GM18507 (cell line): ENCODE results near the gene DPH6.
"Not testable (repeated sequence)": the region's sequence is repeated elsewhere in the genome, so short reads cannot be mapped to it uniquely, and the experiment has no call there.

Experiments
- DNase-seq: peaks from one replicate; pipeline ENCODE4 v3.0.0; 2011; ENCODE audit warnings: low read depth; ENCODE audit not compliant: insufficient read length; ENCODE audit errors: extremely low spot score
- FAIRE-seq: peaks from 2 replicates; lab custom pipeline; 2011; peaks lifted over from hg19 to GRCh38; lab: Jason Lieb, UNC

DPH6 gene

GRCh38 chr15:35379972-35380371, 166.0 kb downstream of the DPH6 start:
- FAIRE-seq (no peak), DNase-seq (no peak)

- FAIRE-seq, DNase-seq: not testable (repeated sequence)
Measured at GRCh38 chr15:35378454-35378853, 167.5 kb downstream of the DPH6 start.

- FAIRE-seq (no peak), DNase-seq (no peak)
Measured at GRCh38 chr15:35376707-35377106, 169.3 kb downstream of the DPH6 start.

- no peak for FAIRE-seq
- no peak for DNase-seq
Measured at GRCh38 chr15:35374661-35375060, 171.3 kb downstream of the DPH6 start.

GRCh38 chr15:35362195-35362829, 183.7 kb downstream of the DPH6 start:
- no peak for FAIRE-seq
- DNase-seq: no peak

GRCh38 chr15:35358824-35359223, 187.1 kb downstream of the DPH6 start:
- FAIRE-seq: no peak

GRCh38 chr15:35351059-35351458, 194.9 kb downstream of the DPH6 start:
- FAIRE-seq (no peak), DNase-seq (no peak)

More at GRCh38 chr15:35358824-35359223, 187.1 kb downstream of the DPH6 start:
- no peak for DNase-seq

- DNase-seq (no peak), FAIRE-seq (no peak)
Measured at GRCh38 chr15:35349916-35350315, 196.0 kb downstream of the DPH6 start.

- FAIRE-seq (no peak), DNase-seq (no peak)
Measured at GRCh38 chr15:35330916-35331315, 215.0 kb downstream of the DPH6 start.

GRCh38 chr15:35330048-35330695, 215.8 kb downstream of the DPH6 start:
- FAIRE-seq (no peak), DNase-seq (no peak)

- FAIRE-seq: no peak
- DNase-seq: no peak
Measured at GRCh38 chr15:35329521-35329961, 216.4 kb downstream of the DPH6 start.

- not testable (repeated sequence) for FAIRE-seq, DNase-seq
Measured at GRCh38 chr15:35328836-35329235, 217.1 kb downstream of the DPH6 start.

- DNase-seq (no peak), FAIRE-seq (no peak)
Measured at GRCh38 chr15:35327789-35328188, 218.2 kb downstream of the DPH6 start.

GRCh38 chr15:35325374-35325941, 220.5 kb downstream of the DPH6 start:
- FAIRE-seq (no peak), DNase-seq (no peak)

GRCh38 chr15:35323141-35323540, 222.8 kb downstream of the DPH6 start:
- FAIRE-seq: no peak
- no peak for DNase-seq

- DNase-seq (no peak), FAIRE-seq (no peak)
Measured at GRCh38 chr15:35321926-35322325, 224.0 kb downstream of the DPH6 start.

- FAIRE-seq (no peak), DNase-seq (no peak)
Measured at GRCh38 chr15:35320911-35321310, 225.1 kb downstream of the DPH6 start.
